T-helper 2 cell treated with Interferon-gamma antibody and Interleukin-4, amounts not matched to agents 5 μg/mL and 100 μg/mL, for 36 hours (primary cell): ENCODE measurements around the gene OR2B6.

ENCODE experiments used
- DNase-seq: peaks from one replicate; pipeline ENCODE4 v3.0.0; 2021; ENCODE audit warnings: low spot score
- H3K27ac Mint-ChIP-seq: one replicate; pipeline ENCODE4 v1.8.0; 2021; ENCODE audit warnings: mild to moderate bottlenecking, mixed read lengths
- H3K27me3 Mint-ChIP-seq: one replicate; pipeline ENCODE4 v1.8.0; 2021; ENCODE audit warnings: low read depth, mixed read lengths
- H3K36me3 Mint-ChIP-seq: one replicate; pipeline ENCODE4 v1.8.0; 2021; ENCODE audit warnings: low read depth, mixed read lengths
- H3K4me1 Mint-ChIP-seq: one replicate; pipeline ENCODE4 v1.8.0; 2021; ENCODE audit warnings: low read depth, mixed read lengths
- H3K4me3 Mint-ChIP-seq: one replicate; pipeline ENCODE4 v1.8.0; 2022; ENCODE audit warnings: mild to moderate bottlenecking, moderate library complexity, mixed read lengths
- H3K9me3 Mint-ChIP-seq: one replicate; pipeline ENCODE4 v1.8.0; 2021; ENCODE audit warnings: mixed read lengths

Gene OR2B6

DNA sequence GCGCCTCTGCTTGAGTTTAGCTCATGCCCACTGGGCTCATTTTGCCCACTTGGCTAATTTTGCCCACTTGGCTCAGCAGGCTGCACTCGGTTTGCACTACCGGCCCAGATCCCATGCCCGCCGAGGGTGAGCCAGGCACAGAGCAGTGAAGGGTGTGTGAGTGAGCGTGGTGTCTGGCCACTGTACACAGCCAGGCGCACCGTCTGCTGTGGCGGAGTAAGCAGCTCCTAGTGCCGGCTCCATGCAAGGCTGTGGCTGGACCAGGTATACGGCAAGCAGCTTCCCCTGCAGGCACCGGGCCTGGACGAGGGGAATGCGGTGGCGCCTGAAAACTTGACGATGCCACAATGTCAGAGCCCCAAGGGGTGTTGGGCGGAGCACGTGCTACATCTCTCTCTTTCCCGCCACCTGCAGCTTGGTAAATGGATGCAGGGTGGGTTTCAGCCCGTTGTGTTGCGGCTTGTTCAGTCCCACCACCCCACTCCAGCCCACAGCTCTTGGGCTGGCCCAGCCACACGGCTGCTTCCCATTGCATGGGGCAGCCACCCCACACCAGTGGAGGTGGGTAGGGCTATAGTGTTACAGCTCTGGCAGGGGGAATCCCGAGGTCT is 9.9 kb downstream of the OR2B6 start:
- Mint-ChIP-seq H3K27ac (no peak overlapping the region), H3K36me3 (no peaks in the 10 kb centered on the region), H3K4me3 (no peak overlapping the region), H3K4me1 (no peaks in the 10 kb centered on the region), H3K27me3 (peaks cover 2% of the 10 kb centered on the region), H3K9me3 (peaks cover 3% of the 10 kb centered on the region)
- DNase-seq = no peak

DNA sequence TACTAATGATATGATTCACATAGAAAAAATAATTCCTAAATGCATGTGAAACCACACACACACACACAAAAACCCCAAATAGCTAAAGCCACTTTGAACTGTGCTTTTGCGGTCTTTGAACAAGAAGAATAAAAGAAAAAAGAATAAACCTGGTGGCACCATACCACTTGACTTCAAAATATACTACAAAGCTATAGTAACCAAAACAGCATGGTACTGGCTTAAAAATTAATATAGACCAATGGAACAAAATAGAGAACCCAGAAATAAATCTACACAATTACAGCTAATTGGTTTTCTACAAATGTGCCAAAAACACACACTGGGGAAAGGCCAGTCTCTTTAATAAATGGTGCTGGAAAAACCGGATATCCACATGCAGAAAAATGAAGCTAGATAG is 13.4 kb downstream of the OR2B6 start:
- no peak overlapping the region for H3K4me3 Mint-ChIP-seq
- no peaks in the 10 kb centered on the region for H3K36me3 Mint-ChIP-seq
- H3K27ac Mint-ChIP-seq = no peak overlapping the region
- peaks cover 3% of the 10 kb centered on the region for H3K9me3 Mint-ChIP-seq
- H3K27me3 Mint-ChIP-seq = peaks cover 4% of the 10 kb centered on the region
- H3K4me1 Mint-ChIP-seq = no peaks in the 10 kb centered on the region
- DNase-seq = no peak

DNA sequence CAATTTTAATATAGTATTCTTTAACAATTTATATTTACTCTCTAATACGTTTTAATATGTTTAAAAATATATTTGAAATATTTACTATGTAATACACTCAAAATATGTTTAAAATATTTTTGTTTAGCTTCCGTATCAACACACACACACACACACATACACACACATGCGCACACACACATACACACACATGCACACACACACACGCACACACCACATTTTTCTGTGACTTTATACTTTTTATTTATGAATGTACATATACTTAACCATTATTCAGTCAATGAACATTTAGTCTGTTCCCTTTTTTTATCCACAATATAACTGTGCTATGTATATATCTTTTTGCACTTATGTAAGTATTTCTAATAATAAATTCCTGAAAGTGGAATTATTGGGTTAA is 15.7 kb downstream of the OR2B6 start:
- DNase-seq = no peak
- Mint-ChIP-seq H3K27me3 (peaks cover 6% of the 10 kb centered on the region), H3K9me3 (peaks cover 3% of the 10 kb centered on the region), H3K27ac (no peak overlapping the region), H3K4me3 (no peak overlapping the region), H3K4me1 (no peaks in the 10 kb centered on the region), H3K36me3 (no peaks in the 10 kb centered on the region)

DNA sequence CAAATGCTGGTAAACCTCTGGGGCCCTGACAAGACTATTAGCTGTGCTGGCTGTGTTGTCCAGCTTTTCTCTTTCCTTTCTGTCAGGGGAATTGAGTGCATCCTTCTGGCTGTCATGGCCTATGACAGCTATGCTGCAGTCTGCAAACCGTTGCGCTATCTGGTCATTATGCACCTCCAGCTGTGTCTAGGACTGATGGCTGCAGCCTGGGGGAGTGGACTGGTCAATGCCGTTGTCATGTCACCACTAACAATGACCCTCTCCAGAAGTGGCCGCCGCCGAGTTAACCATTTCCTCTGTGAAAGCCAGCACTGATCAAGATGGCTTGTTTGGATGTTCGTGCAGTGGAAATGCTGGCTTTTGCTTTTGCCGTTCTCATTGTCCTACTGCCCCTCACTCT is 20.3 kb downstream of the OR2B6 start:
- Mint-ChIP-seq H3K36me3 (no peaks in the 10 kb centered on the region), H3K4me1 (no peaks in the 10 kb centered on the region), H3K9me3 (no peaks in the 10 kb centered on the region), H3K27ac (no peak overlapping the region), H3K4me3 (no peak overlapping the region), H3K27me3 (peaks cover 19% of the 10 kb centered on the region)
- DNase-seq = no peak

DNA sequence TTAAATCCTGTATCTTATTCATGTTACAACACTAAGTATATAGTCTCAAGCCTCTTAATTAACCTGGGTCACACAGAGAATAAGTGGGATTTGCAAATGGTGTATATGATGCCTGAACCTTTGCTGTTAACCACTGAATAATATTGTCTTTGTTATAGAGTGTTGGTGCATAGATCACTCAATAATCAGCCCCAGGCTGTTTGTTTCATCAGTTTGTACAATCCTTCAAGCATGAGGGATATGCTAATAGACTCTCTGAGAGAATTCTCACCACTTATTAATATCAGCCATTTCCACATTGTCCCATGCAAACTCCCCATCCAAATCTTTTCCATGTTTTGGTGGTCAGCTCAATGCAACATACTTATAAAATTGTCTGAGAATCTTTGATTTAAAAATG is 21.7 kb downstream of the OR2B6 start:
- H3K27me3 Mint-ChIP-seq = peaks cover 23% of the 10 kb centered on the region
- DNase-seq = no peak
- H3K4me3 Mint-ChIP-seq = no peak overlapping the region
- no peaks in the 10 kb centered on the region for H3K36me3 Mint-ChIP-seq
- no peaks in the 10 kb centered on the region for H3K4me1 Mint-ChIP-seq
- no peaks in the 10 kb centered on the region for H3K9me3 Mint-ChIP-seq
- H3K27ac Mint-ChIP-seq = no peak overlapping the region

DNA sequence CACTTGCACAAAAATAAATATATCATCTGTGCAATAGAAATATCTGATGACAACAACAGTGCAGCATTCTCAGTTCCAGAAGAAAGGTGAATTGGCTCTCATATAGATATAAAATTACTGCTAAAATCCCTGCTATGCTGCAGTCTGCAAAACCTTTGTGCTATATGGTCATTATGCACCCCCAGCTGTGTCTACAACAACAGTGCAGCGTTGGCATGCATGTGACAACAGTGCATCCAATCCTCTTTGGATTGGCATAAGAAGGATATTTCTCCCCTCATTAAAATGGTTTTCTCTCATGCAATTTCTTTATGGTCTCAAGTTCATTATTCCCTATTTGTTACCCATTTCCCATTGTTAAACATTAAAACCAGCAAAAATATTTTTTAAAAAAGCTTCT is 23.1 kb downstream of the OR2B6 start:
- Mint-ChIP-seq H3K27me3 (peaks cover 25% of the 10 kb centered on the region), H3K4me1 (no peaks in the 10 kb centered on the region), H3K27ac (no peak overlapping the region), H3K4me3 (no peak overlapping the region), H3K36me3 (no peaks in the 10 kb centered on the region), H3K9me3 (no peaks in the 10 kb centered on the region)
- DNase-seq = no peak

DNA sequence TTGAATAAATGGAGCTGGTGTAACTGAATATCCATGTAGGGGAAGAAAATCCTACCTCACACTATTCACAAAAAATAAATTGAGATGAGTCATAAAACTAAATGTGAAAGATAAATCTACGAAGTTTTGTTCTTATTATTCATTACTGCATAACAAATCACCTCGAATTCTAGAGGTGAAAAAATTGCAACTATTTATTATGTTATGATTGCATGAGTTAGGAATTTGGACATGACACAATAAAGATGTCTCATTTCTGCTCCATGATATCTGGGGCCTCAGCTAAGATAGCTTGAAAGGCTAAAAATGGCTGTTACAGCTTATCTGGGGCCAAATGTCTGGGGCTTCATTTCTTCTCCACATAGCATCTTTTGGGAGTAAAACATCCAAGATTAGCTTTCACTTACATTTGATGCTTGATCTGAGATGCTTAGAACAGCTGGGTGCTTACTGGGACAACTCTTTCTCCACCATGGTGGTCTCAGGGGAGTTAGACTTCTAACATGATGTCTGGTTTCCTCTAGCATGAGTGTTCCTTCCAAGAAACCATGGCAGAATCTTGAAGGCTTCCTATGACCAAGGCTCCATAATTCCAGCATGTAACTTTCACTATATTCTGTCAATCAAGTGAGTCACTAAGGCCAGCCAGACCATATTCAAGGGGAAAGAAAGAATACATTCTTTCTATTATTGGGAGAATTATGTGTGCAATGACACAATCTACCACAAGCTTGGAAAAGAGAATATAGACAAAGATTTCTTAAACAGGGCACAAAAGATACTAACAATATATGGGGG is 30.1 kb downstream of the OR2B6 start:
- Mint-ChIP-seq H3K4me3 (no peak overlapping the region), H3K27ac (no peak overlapping the region), H3K27me3 (peaks cover 30% of the 10 kb centered on the region), H3K36me3 (no peaks in the 10 kb centered on the region), H3K9me3 (no peaks in the 10 kb centered on the region), H3K4me1 (no peaks in the 10 kb centered on the region)
- DNase-seq = no peak

DNA sequence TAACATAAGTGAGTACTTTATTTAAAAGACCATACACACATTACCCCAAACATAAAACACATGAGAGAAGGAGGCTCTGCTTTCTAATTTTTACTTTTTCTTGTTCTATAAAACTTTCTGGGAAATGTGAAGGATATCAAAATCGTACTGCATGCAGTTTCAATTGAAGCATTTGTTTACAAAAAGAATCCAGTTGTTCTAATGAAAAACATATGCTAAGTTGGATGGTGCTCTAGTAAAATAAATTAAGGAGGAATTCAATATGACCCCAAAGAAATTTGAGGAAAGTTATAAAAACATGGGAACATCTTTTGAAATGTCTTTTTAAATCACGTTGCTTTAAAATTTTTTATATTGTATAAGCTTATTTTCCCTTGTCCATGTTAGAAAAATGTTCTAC is 37.6 kb downstream of the OR2B6 start:
- H3K4me1 Mint-ChIP-seq = no peaks in the 10 kb centered on the region
- H3K36me3 Mint-ChIP-seq = no peaks in the 10 kb centered on the region
- H3K4me3 Mint-ChIP-seq = no peak overlapping the region
- no peak for DNase-seq
- H3K27ac Mint-ChIP-seq = no peak overlapping the region
- peaks cover 14% of the 10 kb centered on the region for H3K27me3 Mint-ChIP-seq
- no peaks in the 10 kb centered on the region for H3K9me3 Mint-ChIP-seq

DNA sequence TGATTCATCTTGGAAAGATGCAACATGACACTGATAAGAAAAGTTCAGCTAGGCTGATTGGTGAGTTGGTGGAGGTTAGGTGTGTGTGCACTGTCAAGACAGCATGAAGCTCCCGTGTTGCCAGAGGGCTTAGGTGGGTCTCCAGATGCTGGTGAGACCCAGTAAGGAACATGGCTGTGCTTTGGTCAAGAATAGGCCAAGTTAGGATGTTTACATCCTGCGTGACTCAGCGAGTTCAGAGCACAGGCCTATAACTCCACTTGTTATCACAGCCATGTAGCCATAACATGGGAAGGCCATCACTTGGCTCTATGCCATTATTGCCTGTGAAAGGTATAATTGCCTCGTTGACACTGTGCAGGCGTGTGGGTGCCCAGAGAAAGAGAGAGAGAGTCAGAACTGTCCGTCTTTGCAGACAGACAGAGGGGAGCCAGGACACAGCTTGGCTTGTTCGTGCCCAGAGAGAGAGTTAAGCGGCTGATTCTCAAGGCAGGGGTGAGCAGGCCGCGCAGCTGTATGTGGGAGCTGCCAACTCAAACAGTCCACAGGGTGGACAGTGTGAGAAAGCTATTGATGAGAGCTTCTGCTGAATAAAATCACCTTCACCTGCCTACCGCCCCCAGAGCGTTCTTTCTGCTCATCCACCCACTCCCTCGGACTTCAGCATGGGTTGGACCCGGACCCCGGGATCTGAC is 43.5 kb downstream of the OR2B6 start:
- Mint-ChIP-seq H3K4me1 (no peaks in the 10 kb centered on the region), H3K27me3 (no peaks in the 10 kb centered on the region), H3K9me3 (no peaks in the 10 kb centered on the region), H3K27ac (no peak overlapping the region), H3K4me3 (no peak overlapping the region), H3K36me3 (no peaks in the 10 kb centered on the region)
- no peak for DNase-seq

DNA sequence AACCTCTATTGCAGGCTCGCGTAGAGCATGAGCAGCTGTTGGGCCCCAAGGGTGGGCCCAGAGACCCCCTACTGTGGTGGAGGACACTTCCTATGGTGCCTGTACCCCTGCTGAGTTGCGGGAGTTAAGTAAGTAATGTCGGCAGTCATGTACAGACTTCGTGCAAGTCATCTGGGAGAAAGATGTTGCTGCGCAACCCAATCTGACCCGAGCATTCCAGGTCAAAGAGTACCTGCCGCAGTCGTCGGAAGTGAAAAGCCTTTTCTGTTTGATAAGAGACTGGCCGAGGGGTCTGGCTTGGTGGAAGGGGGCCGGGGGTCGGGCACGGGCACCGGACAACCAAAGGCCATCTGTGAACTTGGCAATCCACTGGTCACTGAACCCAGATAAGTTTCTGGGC is 44.3 kb downstream of the OR2B6 start:
- Mint-ChIP-seq H3K36me3 (no peaks in the 10 kb centered on the region), H3K4me1 (no peaks in the 10 kb centered on the region), H3K9me3 (no peaks in the 10 kb centered on the region), H3K27me3 (peaks cover 2% of the 10 kb centered on the region), H3K27ac (no peak overlapping the region), H3K4me3 (no peak overlapping the region)
- no peak for DNase-seq

DNA sequence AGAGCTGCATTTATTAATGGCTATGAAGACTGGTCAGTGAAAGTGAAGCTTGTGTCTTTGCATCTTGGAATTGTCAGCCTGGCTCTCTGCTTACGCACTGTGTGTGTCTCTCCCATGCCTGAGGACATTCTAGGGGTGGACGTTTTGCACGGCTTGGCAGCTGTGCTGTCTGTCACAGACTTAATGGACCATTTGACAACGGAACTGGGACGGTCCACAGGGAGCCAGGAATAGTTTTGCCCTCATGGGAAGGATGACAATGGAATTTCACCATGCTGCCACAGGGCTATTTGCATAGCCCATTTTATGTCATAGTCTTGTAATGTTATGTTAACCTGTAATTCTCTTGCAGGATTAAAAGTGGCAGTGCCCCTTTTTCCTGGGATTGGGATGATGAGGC is 44.7 kb downstream of the OR2B6 start:
- no peak for DNase-seq
- no peak overlapping the region for H3K27ac Mint-ChIP-seq
- H3K9me3 Mint-ChIP-seq = no peaks in the 10 kb centered on the region
- H3K36me3 Mint-ChIP-seq = no peaks in the 10 kb centered on the region
- no peak overlapping the region for H3K4me3 Mint-ChIP-seq
- no peaks in the 10 kb centered on the region for H3K4me1 Mint-ChIP-seq
- peaks cover 2% of the 10 kb centered on the region for H3K27me3 Mint-ChIP-seq

DNA sequence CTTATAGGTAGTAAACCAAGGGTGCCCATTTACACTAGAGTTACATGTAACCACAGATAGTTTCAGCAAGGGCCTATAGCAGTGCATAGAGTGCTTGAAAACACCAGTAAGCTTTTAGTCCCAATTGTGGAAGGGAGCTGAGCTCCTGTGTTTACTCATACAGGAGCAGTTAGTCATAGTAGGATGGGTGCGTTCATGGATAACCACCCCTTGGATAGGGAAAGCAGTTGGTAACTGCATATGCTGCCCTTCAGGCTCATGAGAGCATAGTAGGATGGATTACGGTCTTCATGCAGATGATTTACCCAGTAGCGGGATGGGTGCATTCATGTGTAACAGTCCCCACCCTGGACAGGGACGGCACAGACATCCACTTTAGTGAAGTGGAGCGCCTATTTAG is 45.1 kb downstream of the OR2B6 start:
- H3K36me3 Mint-ChIP-seq = no peaks in the 10 kb centered on the region
- DNase-seq = no peak
- H3K27ac Mint-ChIP-seq = no peak overlapping the region
- no peaks in the 10 kb centered on the region for H3K4me1 Mint-ChIP-seq
- peaks cover 2% of the 10 kb centered on the region for H3K27me3 Mint-ChIP-seq
- H3K9me3 Mint-ChIP-seq = no peaks in the 10 kb centered on the region
- no peak overlapping the region for H3K4me3 Mint-ChIP-seq

DNA sequence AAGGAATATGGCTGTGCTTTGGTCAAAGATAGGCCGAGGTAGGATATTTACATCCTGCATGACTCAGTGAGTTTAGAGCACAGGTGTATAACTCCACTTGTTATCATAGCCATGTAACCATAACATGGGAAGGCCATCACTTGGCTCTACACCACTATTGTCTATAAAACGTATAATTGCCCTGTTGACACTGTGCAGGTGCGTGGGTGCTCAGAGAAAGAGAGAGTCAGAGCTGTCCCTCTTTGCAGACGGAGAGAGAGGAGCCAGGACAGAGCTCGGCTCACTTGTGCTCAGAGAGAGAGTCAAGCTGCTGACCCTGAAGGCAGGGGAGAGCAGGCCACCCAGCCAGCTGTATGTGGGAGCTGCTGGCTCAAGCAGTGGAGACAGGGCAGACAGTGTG is 46.0 kb downstream of the OR2B6 start:
- Mint-ChIP-seq H3K27me3 (peaks cover 3% of the 10 kb centered on the region), H3K36me3 (no peaks in the 10 kb centered on the region), H3K27ac (no peak overlapping the region), H3K9me3 (no peaks in the 10 kb centered on the region), H3K4me3 (no peak overlapping the region), H3K4me1 (no peaks in the 10 kb centered on the region)
- DNase-seq = no peak

DNA sequence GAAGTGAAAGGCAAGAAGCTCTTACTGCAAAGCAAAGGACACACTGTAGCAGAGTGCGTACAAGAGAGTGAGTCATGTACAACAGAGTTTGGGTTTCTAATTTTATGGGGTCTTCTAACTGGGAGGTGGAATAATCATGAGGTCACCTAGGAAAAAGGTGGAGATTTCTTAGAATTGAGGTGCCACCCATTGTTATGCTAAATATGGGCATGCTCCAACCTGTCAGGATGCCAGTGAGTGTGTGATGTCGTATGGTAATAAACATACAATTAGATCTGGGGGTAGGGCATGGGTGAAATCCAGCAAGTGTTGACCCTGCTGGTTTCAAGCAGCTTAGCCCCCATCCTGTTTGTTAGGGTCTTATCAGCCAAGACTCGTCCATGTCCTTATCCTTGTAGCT is 46.6 kb downstream of the OR2B6 start:
- no peaks in the 10 kb centered on the region for H3K9me3 Mint-ChIP-seq
- H3K4me3 Mint-ChIP-seq = no peak overlapping the region
- H3K36me3 Mint-ChIP-seq = no peaks in the 10 kb centered on the region
- H3K4me1 Mint-ChIP-seq = no peaks in the 10 kb centered on the region
- peaks cover 6% of the 10 kb centered on the region for H3K27me3 Mint-ChIP-seq
- no peak for DNase-seq
- H3K27ac Mint-ChIP-seq = no peak overlapping the region
